Left colon (tissue), 2 donors: ENCODE results near the gene ZFYVE28. TPM values are rescaled to one million over a fixed set of nuclear protein-coding genes. Genes with fewer than 3 reads are reported as not detected.
"Not testable (repeated sequence)": the region's sequence is repeated elsewhere in the genome, so short reads cannot be mapped to it uniquely, and the experiment has no call there.

Source experiments
- ATAC-seq: fragments of 200-7000 bp; cut with Tn5 transposase; one replicate; pipeline ENCODE4 v1.9.1; 2020; ENCODE audit warnings: mild to moderate bottlenecking, moderate library complexity
- DNase-seq, 2 donors: peaks; one replicate each; pipeline ENCODE4 v3.0.0-alpha.2; 2020
- intact Hi-C, 2 donors: fragments of 100-400 bp; cut with DNase I in 1 of 2; cut with micrococcal nuclease in 1 of 2; formaldehyde crosslinking; loops; one replicate each; pipeline versions ENCODE4 v1.11.2 to v1.14.0; 2022; cut with DNase I, micrococcal nuclease
- total RNA-seq, 2 donors: library from RNA; stranded (reverse); fragmentation: NEBNext Ultra II Directional; extraction: Animal tissue kit (Norgen Biotek cat#: 25700); gene quantifications; one replicate each; pipeline ENCODE4 v1.2.1, GENCODE V29; 2021
- donor health status: DM: no; HTN: no; CAD: no.
- donor health status: DM: yes; HTN: yes; CAD: no.

The ZFYVE28 gene
- total RNA-seq, 2 donors from 2014 or later: 31.9 to 48.7 TPM

DNA sequence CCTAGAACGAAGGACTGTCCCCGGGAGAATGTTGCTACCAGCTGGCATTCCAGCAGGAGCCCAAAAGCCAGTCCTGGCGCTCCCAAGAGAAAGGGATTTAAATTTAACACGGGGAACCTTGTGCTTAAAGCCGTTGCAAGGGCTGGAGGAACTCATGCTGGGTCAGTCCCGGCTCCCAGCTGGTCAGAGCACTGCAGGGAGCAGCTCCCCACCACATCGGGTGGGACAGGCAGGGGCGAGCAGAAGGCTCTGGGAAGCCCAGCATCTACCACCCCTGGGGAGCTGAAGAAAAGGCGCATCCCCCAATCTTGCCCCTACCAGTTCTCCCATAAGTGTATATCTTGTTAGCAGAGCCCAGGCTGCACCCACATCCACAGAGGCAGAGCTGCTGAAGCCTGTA is 16.0 kb upstream of the ZFYVE28 start:
- ATAC-seq: no peak
- intact Hi-C loops: no loop called here
- no peak for DNase-seq

DNA sequence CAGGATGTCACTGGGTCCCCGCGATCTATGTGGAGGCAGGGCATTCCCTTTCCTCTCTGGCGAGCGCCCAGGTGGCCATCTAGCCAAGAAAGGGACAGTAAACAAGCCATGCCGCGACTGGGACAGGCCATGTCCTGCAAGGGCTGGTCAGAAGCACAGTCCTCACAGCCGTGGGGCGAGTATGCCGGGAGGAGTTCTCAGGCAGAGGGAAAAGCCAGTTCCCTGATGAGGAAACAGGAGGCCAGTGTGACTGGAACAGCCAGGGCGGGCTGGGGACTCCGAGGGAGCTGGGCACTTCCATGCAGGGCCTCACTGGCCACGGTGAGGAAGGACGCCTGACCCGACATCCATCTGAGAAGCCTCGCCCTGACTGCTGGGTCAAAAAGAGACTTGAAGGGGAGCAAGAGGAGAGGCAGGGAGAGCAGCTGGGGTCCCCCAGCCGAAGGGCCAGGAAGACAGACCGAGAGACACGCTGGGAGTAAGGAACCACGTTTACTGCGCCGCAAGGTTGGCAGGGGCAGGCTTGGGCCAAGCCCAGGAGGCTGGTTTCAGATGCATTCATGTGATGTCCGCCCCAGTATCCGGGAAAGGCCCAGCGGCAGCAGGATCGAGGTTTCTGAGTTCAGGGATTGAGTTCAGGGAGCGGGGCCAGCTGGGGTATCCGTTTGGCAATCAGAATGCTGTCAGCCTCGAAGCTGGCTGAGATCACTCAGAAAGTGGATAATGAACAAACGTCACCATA is 15.3 kb upstream of the ZFYVE28 start:
- DNase-seq (no peak), ATAC-seq (no peak)
- intact Hi-C loops: no loop called here

- ATAC-seq (no peak), DNase-seq (no peak)
- intact Hi-C loops: no loop called here
Measured at GRCh38 chr4:2432991-2433530, 14.6 kb upstream of the ZFYVE28 start.

DNA sequence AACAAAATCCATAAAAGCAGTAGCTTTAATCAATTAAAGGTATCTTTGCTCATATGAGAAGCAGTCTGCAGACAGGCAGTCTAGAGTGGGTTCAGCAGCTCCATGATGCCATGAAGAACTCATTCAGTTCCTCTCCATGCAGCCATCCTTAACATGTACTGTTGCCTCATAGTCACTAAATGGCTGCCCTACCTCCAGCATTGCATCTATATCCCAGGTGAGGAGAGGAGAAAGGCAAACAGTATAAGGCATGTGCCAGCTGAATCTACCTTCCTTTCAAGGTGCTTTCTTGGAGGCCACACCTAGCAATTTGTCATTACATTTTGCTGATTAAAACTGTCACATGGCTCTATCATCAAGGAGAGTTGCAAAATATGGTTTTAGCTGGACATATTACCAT is 13.6 kb upstream of the ZFYVE28 start:
- intact Hi-C loops: no loop called here
- DNase-seq (no peak), ATAC-seq (no peak)

- intact Hi-C loops, ATAC-seq, DNase-seq: not testable (repeated sequence)
Measured at GRCh38 chr4:2429945-2430757, 11.7 kb upstream of the ZFYVE28 start.

DNA sequence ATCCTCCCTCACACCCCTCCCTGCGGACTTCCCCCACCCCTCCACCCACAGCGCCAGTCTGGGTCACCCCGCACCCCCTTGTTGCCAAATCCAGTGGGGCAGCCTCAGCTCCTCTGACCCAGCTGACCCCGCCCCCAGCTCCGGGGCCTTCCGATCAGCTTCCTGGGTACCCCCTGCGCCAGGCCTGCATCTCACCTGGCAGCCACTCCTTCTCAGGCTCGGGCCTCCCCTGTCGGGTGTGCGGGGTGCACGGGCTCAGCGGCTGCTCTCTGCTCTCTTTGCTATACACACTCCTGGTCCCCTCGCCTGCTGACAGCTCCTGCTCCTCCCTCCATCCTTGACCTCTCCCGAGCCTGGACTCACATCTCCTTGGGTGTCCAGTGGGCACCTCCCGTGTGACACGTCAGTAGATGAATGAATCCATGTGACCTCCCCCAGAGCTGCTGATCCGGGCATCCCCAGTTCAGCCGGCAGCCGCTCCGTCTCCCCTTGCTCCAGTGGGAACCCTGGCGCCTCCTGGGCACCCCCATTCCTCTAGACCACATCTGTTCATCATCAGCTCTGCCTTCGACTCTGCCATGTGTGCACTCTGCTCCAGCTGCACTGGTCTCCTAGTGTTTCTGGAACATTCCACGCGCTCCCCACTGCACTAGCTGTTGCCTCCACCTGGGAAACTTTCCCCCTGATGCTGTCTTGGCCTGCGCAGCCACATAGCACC is 10.2 kb upstream of the ZFYVE28 start:
- intact Hi-C loops: no loop called here
- DNase-seq: no peak
- ATAC-seq: no peak

GRCh38 chr4:2427383-2428334 is 9.2 kb upstream of the ZFYVE28 start:
- DNase-seq: no peak
- ATAC-seq: no peak
- intact Hi-C loops: no loop called here

- intact Hi-C loops: no loop called here
- no peak for ATAC-seq
- DNase-seq: no peak
Measured at GRCh38 chr4:2426711-2427275, 8.3 kb upstream of the ZFYVE28 start.

- intact Hi-C loops: no loop called here
- ATAC-seq (no peak), DNase-seq (no peak)
Measured at GRCh38 chr4:2426069-2426397, 7.6 kb upstream of the ZFYVE28 start.

DNA sequence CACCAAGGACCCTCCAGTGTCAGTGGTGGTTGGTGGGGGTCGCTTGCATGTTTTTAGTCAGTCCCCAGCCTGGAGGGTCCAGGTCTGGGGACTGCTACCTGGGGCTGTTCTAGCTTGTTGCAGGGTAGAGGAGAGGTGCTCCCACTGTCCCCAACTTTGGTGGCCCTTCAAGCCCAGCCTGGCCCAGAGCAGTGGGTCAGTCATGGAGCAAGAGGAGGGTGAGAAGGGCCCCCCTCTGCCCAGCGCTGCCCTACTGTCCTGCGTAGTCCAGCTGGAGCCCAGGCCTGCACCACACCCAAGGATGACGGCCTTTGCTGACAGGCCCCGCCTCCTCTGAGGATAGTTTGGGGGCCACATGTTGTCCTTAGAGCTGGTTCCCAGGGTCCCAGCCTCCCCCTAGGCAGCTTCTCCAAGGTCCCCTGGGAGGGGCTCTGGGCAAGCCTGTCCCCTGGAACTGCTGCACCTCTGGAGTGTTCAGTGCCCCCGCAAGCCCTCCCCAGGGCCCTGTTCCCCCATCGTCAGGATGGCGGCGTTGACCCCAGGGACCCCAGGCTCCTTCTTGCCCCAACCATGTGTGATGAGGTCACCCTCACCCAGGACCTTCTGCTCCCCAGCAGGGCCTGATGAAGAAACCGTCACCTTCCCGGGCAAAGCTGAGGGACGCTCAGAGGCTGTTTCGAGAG is 7.1 kb upstream of the ZFYVE28 start:
- DNase-seq: no peak
- intact Hi-C loops: no loop called here
- no peak for ATAC-seq

GRCh38 chr4:2424581-2424980 is 6.1 kb upstream of the ZFYVE28 start:
- DNase-seq (no peak), ATAC-seq (no peak)
- intact Hi-C loops: no loop called here

- intact Hi-C loops: no loop called here
- DNase-seq (no peak), ATAC-seq (no peak)
Measured at GRCh38 chr4:2423695-2424094, 5.2 kb upstream of the ZFYVE28 start.

- no peak for DNase-seq
- intact Hi-C loops: no loop called here
- ATAC-seq: no peak
Measured at GRCh38 chr4:2423066-2423465, 4.6 kb upstream of the ZFYVE28 start.

DNA sequence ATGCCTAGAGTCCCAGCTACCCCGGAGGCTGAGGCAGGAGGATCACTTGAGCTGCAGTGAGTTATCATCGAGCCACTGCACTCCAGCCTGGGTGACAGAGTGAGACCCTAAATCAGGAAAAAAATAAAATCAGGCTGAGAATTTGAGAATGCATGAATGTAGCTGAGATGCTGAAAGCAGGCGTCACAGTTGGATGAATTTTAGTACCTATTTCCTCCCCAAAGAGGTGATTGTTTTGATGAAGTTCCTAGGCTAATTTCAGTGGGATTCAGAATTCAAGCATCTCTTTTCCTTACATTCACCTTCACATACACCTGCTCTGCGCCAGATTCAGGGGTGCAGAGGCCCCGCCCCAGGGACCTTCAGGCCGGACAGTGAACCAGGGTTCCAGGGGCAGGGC is 3.5 kb upstream of the ZFYVE28 start:
- intact Hi-C loops: no loop called here
- ATAC-seq (no peak), DNase-seq (no peak)

GRCh38 chr4:2419814-2420213 is 1.4 kb upstream of the ZFYVE28 start:
- no peak for ATAC-seq
- no peak for DNase-seq
- intact Hi-C loops: no loop called here

DNA sequence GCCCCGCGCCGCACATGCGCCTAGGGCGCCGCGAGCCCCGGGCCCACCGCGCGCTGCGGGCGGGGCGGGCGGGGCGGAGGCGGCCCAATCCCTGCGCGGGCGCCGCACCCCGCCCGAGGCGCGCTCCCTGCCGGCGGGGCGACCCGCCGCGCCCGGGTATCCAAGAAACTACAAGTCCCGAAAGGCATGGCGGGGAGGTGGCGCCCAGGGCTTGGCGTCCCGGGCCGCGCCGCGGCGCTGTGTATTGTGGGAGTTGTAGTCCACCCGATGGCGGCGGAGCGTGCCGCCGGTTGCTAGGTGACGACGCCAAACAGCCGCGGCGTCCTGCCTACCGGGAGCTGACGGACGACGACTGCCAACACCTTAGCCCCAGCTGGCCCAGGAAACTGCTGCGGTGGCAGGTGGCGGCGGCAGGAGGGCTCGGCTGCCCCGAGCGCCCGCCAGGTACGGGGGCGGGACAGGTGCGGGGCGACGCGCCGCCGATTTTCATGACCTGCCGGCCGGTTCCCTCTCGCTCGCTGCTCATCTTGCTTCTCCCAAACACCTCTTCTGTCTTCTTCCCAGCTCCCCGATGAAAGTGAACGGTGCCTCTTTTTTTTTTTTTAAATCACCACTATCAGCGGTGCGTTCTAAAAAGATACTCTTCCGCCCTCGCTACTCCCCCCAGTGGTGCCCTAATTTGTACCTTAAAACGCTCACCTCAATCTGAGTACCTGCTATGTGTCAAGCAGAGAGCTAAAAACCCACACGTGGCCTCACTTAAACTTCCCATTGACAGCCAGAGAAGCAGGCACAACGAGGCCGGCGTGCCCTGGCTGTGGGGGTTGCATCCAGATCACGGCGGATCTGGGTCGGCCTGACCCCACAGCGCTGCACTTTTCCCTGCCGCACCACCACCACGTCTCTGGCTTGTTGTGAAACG is 466 bp upstream of the ZFYVE28 start, which contains the start of gene CFAP99:
CFAP99 (plus strand) TSS at position 306 of the 922 bp plus-strand sequence.
- DNase-seq: peak; percentile 98 to 99
- ATAC-seq: peak; percentile 84
- intact Hi-C loops: no loop called here
